Coronary artery (tissue), 2 donors: ENCODE measurements around the gene CEP290.

Source experiments
- DNase-seq: peaks from one replicate; pipeline ENCODE4 v3.0.0-alpha.2; 2017; ENCODE audit warnings: low spot score
- H3K27ac ChIP-seq, 2 donors: fragments of 200-600 bp; sonication (generic); one replicate each; pipeline ENCODE4 v1.5.1; 2016 to 2019
- H3K4me3 ChIP-seq: fragments of 200-600 bp; sonication (generic); 2 replicates; pipeline ENCODE4 v1.5.1; 2016; ENCODE audit warnings: mild to moderate bottlenecking, moderate library complexity
- TF ChIP-seq, protein P1 (sequence below): fragments of 200-600 bp; sonication (generic); IDR thresholded peaks from one replicate; pipeline ENCODE4 v1.5.1; 2019; ENCODE audit warnings: antibody characterized with exemption

The CEP290 gene

DNA sequence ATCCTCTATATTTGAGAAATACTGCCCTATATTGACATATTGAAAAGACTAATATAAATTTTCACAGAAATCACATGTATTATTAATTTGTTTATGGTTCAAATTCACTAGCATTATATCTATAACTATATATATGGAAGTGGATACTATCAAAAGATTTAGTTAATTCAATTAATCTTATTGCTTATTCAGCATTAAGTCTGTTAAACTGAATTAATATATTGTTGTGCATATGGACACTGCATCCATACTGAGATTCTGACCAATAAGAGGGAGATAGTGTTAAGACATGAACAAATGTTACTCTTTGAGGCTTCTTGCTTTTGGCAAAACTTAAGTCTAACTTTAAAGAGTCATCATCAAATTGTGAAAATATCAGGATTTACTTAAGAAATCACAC is 60.6 kb downstream of the CEP290 start:
- DNase-seq: no peak
- TF ChIP-seq, protein P1, sequence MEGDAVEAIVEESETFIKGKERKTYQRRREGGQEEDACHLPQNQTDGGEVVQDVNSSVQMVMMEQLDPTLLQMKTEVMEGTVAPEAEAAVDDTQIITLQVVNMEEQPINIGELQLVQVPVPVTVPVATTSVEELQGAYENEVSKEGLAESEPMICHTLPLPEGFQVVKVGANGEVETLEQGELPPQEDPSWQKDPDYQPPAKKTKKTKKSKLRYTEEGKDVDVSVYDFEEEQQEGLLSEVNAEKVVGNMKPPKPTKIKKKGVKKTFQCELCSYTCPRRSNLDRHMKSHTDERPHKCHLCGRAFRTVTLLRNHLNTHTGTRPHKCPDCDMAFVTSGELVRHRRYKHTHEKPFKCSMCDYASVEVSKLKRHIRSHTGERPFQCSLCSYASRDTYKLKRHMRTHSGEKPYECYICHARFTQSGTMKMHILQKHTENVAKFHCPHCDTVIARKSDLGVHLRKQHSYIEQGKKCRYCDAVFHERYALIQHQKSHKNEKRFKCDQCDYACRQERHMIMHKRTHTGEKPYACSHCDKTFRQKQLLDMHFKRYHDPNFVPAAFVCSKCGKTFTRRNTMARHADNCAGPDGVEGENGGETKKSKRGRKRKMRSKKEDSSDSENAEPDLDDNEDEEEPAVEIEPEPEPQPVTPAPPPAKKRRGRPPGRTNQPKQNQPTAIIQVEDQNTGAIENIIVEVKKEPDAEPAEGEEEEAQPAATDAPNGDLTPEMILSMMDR: no peak
- H3K27ac ChIP-seq: no peak overlapping the region
- H3K4me3 ChIP-seq: no peak overlapping the region

DNA sequence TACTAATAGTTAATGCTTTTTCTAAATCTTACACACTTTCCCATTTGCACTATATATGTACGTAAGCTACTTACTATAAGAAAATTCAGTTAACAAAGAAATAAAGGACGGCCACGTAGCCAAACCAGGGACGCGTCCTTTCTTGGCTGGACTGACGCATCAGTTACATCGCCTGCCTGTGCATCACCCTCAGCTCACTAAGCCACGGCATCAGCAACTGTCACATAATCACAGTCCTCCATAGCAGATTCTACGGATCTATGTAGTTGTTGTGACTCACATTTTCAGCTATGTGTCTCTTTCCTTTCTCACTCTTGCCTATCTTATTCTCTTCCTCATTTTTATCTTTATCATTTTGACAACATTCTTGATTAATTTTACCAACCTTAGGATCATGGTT is 74.6 kb downstream of the CEP290 start:
- Histone ChIP-seq H3K4me3 (no peak overlapping the region), H3K27ac (no peak overlapping the region)
- no peak for DNase-seq
- TF ChIP-seq, protein P1: no peak

DNA sequence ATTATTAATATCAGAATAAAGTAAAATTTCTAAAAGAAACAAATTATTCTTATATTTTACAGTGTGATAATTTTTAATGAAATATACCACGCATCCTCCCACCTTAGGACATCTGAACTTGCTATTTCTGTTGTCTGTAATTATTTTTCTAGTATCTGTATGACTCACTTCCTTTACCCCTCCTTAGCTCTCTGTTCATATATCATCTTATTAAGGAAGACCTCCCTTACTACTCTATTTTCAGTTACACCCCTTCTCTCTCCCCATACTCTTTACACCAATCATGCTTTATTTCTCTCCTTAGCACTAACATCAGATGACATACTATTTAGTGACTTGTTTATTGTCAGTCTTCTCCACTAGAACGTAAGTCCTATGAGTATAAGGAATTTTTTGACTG is 78.5 kb downstream of the CEP290 start:
- DNase-seq: no peak
- H3K27ac ChIP-seq: no peak overlapping the region
- TF ChIP-seq, protein P1: no peak
- no peak overlapping the region for H3K4me3 ChIP-seq

DNA sequence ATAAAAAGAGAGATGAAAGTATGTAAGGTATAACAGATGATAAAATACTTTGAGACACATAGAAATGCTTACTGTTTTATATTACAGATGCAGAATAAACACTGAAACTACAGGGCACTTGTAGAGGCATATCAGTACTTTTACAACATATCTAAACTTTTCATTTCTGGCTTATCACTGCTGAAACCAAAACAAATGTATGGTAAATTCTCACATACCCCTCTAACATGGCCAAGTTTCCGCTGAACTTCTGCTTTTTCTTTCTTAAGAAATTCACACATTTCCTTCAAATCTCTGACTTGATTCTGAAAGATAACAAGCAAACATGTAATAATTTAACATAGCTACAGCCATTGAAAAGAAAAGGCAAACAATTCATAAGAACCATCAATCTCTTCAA is 79.4 kb downstream of the CEP290 start:
- DNase-seq: no peak
- TF ChIP-seq, protein P1: no peak
- Histone ChIP-seq H3K4me3 (no peak overlapping the region), H3K27ac (no peak overlapping the region)

DNA sequence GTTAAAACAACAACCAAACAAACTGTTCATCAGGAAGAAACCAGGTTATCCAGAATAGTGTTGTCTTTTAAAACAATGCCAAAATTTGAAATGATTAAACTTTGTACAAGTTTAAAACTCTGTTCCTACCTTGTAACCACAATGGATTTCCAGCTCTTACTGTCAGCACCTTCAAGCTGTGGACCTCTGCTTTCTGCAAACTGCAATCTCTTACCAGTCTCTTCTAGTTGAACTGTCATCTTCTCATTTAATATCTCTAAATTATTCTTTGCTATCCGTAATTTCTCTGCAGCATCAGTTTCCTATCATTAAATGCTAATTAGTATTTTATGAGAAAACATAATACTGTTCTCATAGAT is 83.2 kb downstream of the CEP290 start:
- no peak for DNase-seq
- TF ChIP-seq, protein P1: no peak
- H3K4me3 ChIP-seq: no peak overlapping the region
- H3K27ac ChIP-seq: no peak overlapping the region

DNA sequence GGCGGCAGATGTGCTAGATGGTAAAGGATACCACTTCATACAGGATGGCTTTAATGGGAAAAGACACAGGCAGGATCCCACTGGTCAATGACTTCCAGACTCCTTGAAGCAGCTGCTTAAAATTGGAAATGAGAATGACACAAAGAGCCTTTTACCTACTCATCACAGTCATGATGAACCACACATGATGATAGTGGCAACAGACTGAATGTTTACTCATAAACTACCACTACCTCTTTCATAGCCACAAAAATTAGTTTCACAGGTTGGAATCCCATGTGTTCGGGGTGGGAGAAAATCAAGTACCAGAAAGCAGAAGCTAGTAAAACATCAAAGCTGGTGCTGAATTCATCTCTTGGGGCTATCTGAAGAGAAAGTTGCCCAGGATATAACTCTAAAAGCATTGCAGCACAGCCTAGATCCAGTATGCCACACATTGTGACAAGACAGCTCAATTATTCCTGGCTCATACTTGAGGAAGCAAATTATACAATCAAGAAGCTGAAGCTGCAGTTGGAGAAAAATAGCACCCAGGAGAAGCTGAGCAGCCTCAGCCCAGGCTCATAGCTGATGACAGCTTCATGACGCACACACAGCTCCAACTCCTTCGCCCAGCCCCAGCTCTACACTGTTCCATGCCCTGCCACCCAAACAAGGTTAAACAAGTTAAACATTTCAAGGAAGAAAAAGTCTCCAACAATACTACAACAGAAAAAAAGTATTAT is 83.7 kb downstream of the CEP290 start:
- Histone ChIP-seq H3K4me3 (no peak overlapping the region), H3K27ac (no peak overlapping the region)
- TF ChIP-seq, protein P1: no peak
- DNase-seq: no peak

DNA sequence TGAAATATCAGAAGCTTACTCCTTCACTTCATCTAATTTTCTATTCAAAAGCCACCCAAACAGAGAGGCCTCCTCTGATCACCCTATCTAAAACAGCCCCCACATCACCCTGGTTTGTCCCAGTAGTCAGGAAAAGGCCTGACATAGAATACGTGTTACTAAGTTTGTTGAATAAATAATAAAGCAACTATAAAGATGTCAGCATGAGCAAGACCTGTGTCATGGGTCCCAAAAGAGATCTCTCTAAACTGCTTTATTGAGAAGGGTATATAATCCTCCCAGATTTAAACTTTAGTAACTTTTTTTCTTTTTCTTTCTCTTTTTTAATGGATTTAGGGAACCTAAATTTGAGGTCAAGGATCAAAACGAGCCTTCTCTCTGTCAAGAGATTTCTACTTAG is 85.3 kb downstream of the CEP290 start:
- TF ChIP-seq, protein P1: no peak

More for the DNA sequence above, 85.3 kb downstream of the CEP290 start:
- no peak for DNase-seq
- H3K4me3 ChIP-seq: no peak overlapping the region
- H3K27ac ChIP-seq: no peak overlapping the region
